ENCODE data around the gene WNT6.

DNA sequence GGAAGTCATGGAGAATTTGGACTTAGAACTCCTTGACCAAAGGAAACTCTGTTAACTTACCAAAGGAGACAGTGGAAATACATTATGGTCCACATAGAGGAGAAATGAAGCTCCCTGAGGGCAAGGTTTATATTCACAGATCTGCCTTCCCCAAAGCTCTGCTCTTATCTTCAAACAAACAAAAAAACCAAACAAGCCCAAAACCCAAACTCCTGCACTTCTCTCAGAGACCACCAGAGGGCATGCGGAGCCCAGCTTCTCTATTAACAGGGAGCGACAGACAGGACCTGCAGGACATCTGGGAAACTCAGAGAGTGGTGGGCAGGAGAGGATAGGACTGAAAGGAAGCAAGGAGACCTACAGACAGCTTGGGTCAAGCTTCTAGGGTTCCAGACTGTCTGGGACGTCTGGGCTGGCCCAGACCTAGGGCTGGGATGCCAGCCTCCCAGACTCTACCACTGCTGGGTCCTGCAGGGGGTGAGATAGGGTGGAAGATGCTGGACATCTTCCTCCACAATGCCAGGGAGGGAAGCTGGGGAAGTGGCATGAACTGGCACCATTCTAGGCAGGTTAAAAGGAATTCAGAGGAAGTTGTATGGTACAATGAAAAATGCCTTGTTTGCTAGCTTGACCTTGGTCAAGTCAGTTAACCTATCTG is 17.1 kb downstream of the WNT6 start:
- TF ChIP-seq, protein P1, sequence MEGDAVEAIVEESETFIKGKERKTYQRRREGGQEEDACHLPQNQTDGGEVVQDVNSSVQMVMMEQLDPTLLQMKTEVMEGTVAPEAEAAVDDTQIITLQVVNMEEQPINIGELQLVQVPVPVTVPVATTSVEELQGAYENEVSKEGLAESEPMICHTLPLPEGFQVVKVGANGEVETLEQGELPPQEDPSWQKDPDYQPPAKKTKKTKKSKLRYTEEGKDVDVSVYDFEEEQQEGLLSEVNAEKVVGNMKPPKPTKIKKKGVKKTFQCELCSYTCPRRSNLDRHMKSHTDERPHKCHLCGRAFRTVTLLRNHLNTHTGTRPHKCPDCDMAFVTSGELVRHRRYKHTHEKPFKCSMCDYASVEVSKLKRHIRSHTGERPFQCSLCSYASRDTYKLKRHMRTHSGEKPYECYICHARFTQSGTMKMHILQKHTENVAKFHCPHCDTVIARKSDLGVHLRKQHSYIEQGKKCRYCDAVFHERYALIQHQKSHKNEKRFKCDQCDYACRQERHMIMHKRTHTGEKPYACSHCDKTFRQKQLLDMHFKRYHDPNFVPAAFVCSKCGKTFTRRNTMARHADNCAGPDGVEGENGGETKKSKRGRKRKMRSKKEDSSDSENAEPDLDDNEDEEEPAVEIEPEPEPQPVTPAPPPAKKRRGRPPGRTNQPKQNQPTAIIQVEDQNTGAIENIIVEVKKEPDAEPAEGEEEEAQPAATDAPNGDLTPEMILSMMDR (IDR thresholded peaks at IDR 0.05), result peak in 3 of 4 experiments; percentile 85 to 93 (median 91)
- TF ChIP-seq POLR2AphosphoS5 (IDR thresholded peaks at IDR 0.05) (no peak), POLR2A (IDR thresholded peaks at IDR 0.05) (no peak)
